B cell (primary cell): ENCODE measurements around the gene LRCH1. TPM values are rescaled to one million over a fixed set of nuclear protein-coding genes. Genes with fewer than 3 reads are reported as not detected.

Experiments
- ATAC-seq: fragments of 200-7000 bp; cut with Tn5 transposase; one replicate; pipeline ENCODE4 v1.10.0; 2021; ENCODE audit warnings: low read depth, mild to moderate bottlenecking, moderate number of reproducible peaks, moderate library complexity
- CTCF ChIA-PET: fragments of 350-600 bp; sonication (Branson Sonifier 250); formaldehyde crosslinking; loops from one replicate; lab custom pipeline; 2021; ENCODE audit warnings: antibody characterized with exemption, inconsistent platforms; lab: Charles Lee
- POLR2A ChIA-PET: fragments of 350-600 bp; sonication (Branson Sonifier 250); formaldehyde crosslinking; loops from one replicate; lab custom pipeline; 2021; ENCODE audit warnings: antibody characterized with exemption; lab: Charles Lee
- DNase-seq: peaks from one replicate; pipeline ENCODE4 v3.0.0; 2013
- H2AFZ ChIP-seq: 2 replicates; pipeline ENCODE4 v1.6.1; 2012; ENCODE audit warnings: mild to moderate bottlenecking, low read depth, low read length; ENCODE audit not compliant: insufficient read depth, poor library complexity, severe bottlenecking
- H3K27ac ChIP-seq, 2 donors: 1 replicate in 1 of 2; 2 replicates in 1 of 2; pipeline ENCODE4 v1.5.1; 2012 to 2013; ENCODE audit warnings: low read length in 2 of 2, mild to moderate bottlenecking in 2 of 2, moderate library complexity in 1 of 2
- H3K27me3 ChIP-seq, 4 experiments: fragments of 200-600 bp in 1 of 4; sonication (generic) in 1 of 4; replicated peaks in 1 of 4; 1 replicate in 2 of 4; 2 replicates in 2 of 4; pipeline versions ENCODE4 v1.6.1 to v1.7.0; 2013 to 2016; ENCODE audit warnings: low read length in 3 of 4, mild to moderate bottlenecking in 2 of 4, mixed read lengths in 1 of 4, moderate library complexity in 1 of 4; ENCODE audit not compliant: insufficient read depth in 4 of 4, control insufficient read depth in 3 of 4; ENCODE audit errors: control extremely low read depth in 1 of 4
- H3K36me3 ChIP-seq, 2 experiments: replicated peaks in 1 of 2; 1 replicate in 1 of 2; 2 replicates in 1 of 2; pipeline versions ENCODE4 v1.6.1 to v1.7.1; 2013; ENCODE audit warnings: low read length in 1 of 2; ENCODE audit not compliant: insufficient read depth in 2 of 2, control insufficient read depth in 1 of 2; ENCODE audit errors: control extremely low read depth in 1 of 2, extremely low read depth in 1 of 2
- H3K4me1 ChIP-seq, 2 donors: fragments of 200-600 bp in 1 of 2; sonication (generic) in 1 of 2; 1 replicate in 1 of 2; 2 replicates in 1 of 2; pipeline versions ENCODE4 v1.5.1 to v1.6.1; 2013 to 2017; ENCODE audit warnings: low read length in 2 of 2; ENCODE audit not compliant: control insufficient read depth in 2 of 2, insufficient read depth in 2 of 2
- H3K4me2 ChIP-seq: replicated peaks from 2 replicates; pipeline ENCODE3; 2012; ENCODE audit warnings: mild to moderate bottlenecking, low read depth, low read length; ENCODE audit not compliant: poor library complexity, severe bottlenecking
- H3K4me3 ChIP-seq, 5 experiments: fragments of 200-600 bp in 1 of 5; sonication (generic) in 1 of 5; 1 replicate in 3 of 5; 2 replicates in 2 of 5; pipeline versions ENCODE4 v1.5.1 to v1.7.0; 2011 to 2016; ENCODE audit warnings: low read length in 4 of 5, mild to moderate bottlenecking in 4 of 5, low read depth in 2 of 5, control low read depth in 1 of 5, moderate library complexity in 1 of 5; ENCODE audit not compliant: insufficient read depth in 1 of 5; ENCODE audit errors: control extremely low read depth in 1 of 5, extremely low read depth in 1 of 5
- H3K79me2 ChIP-seq: fragments of 200-600 bp; sonication (generic); one replicate; pipeline ENCODE4 v1.6.0; 2016; ENCODE audit warnings: low read length; ENCODE audit not compliant: control insufficient read depth, insufficient read depth
- H3K9ac ChIP-seq: fragments of 200-600 bp; sonication (generic); 2 replicates; pipeline ENCODE4 v1.6.1; 2017; ENCODE audit warnings: mild to moderate bottlenecking, low read length, moderate library complexity
- H3K9me3 ChIP-seq, 3 donors: one replicate each; pipeline versions ENCODE4 v1.6.1 to v1.7.1; 2013; ENCODE audit warnings: low read length in 2 of 3; ENCODE audit not compliant: control insufficient read depth in 2 of 3, insufficient read depth in 1 of 3; ENCODE audit errors: control extremely low read depth in 1 of 3
- H4K20me1 ChIP-seq: 2 replicates; pipeline ENCODE4 v1.6.0; 2012; ENCODE audit warnings: mild to moderate bottlenecking, low read length; ENCODE audit not compliant: insufficient read depth, control insufficient read depth, poor library complexity, severe bottlenecking
- H3K27ac Mint-ChIP-seq: one replicate; pipeline ENCODE4 v1.8.0; 2021; ENCODE audit warnings: mixed read lengths
- H3K27me3 Mint-ChIP-seq: one replicate; pipeline ENCODE4 v1.8.0; 2021; ENCODE audit warnings: mixed read lengths
- H3K4me1 Mint-ChIP-seq: one replicate; pipeline ENCODE4 v1.8.0; 2021; ENCODE audit warnings: mixed read lengths
- H3K4me3 Mint-ChIP-seq: one replicate; pipeline ENCODE4 v1.8.0; 2021; ENCODE audit warnings: mixed read lengths
- H3K9me3 Mint-ChIP-seq: one replicate; pipeline ENCODE4 v1.8.0; 2022; ENCODE audit warnings: mixed read lengths; ENCODE audit not compliant: insufficient read depth
- EZH2 ChIP-seq: IDR thresholded peaks from 2 replicates; pipeline ENCODE4 v1.6.1; 2012; ENCODE audit warnings: borderline replicate concordance, low read depth, mild to moderate bottlenecking, moderate library complexity, low read length; ENCODE audit not compliant: insufficient read depth, poor library complexity, severe bottlenecking
- WGBS: methylation state at CpG from one replicate; pipeline ENCODE4 v1.1.5; 2013; ENCODE audit warnings: missing lambda C conversion rate; ENCODE audit not compliant: insufficient coverage; 5-methylcytosine and 5-hydroxymethylcytosine counted together
- intact Hi-C: fragments of 100-400 bp; cut with micrococcal nuclease; formaldehyde crosslinking; loops from one replicate; pipeline ENCODE4 v1.10.0; 2022
- polyA plus RNA-seq: library from polyadenylated mRNA; depleted of rRNA; stranded (reverse); fragments of >200 nt; gene quantifications from 2 replicates; pipeline ENCODE4 v1.2.3, GENCODE V29; 2012
- total RNA-seq, 2 donors: library from RNA; stranded (reverse); fragments of 120-200 nt in 1 of 2; gene quantifications; 1 replicate in 1 of 2; 2 replicates in 1 of 2; pipeline versions ENCODE4 v1.2.3 to v1.2.4, GENCODE V29; 2013 to 2022
- TF ChIP-seq, protein P1 (sequence below): fragments of 200-600 bp; IDR thresholded peaks from one replicate; pipeline ENCODE4 v1.8.0; 2022; ENCODE audit warnings: antibody characterized with exemption, mild to moderate bottlenecking

The LRCH1 gene
- total and polyA plus RNA-seq, 2 donors (not counting 1 experiment from before 2014, with no cell fraction given): 13.0 to 50.3 TPM

DNA sequence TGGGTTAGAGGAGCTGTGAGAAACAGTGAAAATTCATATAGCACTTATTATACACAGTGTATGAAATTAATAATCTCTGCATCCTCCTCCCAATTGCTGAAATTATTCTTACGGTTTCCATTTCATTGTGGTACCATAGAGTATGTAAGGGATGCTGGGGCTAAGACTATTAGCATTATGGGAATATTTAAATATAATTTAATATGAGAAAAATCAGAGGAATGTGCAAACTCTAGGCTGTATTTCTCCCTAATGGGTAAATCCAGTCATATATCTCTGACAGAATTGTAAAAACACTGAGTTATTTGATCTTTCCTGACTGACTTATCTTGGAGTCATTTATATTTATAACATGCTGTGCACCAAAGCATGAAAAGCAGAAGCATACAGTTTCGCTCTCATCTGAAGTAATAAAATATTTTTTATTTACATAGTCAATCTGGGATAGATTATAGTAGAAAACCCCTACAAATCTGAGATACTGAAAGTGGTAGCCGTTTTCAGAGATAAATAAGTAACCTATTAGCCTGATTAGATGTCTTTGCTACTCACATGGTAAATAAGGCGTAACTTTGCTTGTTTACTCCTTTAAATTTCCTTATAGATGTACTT, 34.9 kb downstream of the LRCH1 start:
- POLR2A ChIA-PET: interaction anchor here (0.7 kb wide), 1 partner anchor 82 kb away, joined by 5 read pairs; no protein-coding TSS in a partner anchor
- ATAC-seq (peak; percentile 68), DNase-seq (peak; percentile 59)
- no peak for TF ChIP-seq EZH2
- TF ChIP-seq, protein P1, sequence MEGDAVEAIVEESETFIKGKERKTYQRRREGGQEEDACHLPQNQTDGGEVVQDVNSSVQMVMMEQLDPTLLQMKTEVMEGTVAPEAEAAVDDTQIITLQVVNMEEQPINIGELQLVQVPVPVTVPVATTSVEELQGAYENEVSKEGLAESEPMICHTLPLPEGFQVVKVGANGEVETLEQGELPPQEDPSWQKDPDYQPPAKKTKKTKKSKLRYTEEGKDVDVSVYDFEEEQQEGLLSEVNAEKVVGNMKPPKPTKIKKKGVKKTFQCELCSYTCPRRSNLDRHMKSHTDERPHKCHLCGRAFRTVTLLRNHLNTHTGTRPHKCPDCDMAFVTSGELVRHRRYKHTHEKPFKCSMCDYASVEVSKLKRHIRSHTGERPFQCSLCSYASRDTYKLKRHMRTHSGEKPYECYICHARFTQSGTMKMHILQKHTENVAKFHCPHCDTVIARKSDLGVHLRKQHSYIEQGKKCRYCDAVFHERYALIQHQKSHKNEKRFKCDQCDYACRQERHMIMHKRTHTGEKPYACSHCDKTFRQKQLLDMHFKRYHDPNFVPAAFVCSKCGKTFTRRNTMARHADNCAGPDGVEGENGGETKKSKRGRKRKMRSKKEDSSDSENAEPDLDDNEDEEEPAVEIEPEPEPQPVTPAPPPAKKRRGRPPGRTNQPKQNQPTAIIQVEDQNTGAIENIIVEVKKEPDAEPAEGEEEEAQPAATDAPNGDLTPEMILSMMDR: no peak
- Mint-ChIP-seq H3K9me3 (no peaks in the 10 kb centered on the region), H3K4me1 (peaks cover 90% of the 10 kb centered on the region), H3K27me3 (no peaks in the 10 kb centered on the region), H3K27ac (peak overlapping the region; percentile 80), H3K4me3 (peak overlapping the region; percentile 68)
- intact Hi-C loops: loop anchor here (1.0 to 5.0 kb wide), 3 partner anchors 8 to 34 kb away; no protein-coding TSS in a partner anchor
- no CpG with 5 or more reads among the region's 4 CpGs for WGBS
- peaks cover 81 to 87% of the 10 kb centered on the region in 2 donors for H3K4me1 ChIP-seq
- H3K4me2 ChIP-seq: peak overlapping the region; percentile 75
- no peaks in the 10 kb centered on the region for H3K27me3 ChIP-seq
- CTCF ChIA-PET: interaction anchor here (1.7 to 2.5 kb wide), 2 partner anchors 10 to 36 kb away, joined by 11 read pairs; no protein-coding TSS in a partner anchor
- no peak overlapping the region for H2AFZ ChIP-seq
- H3K9ac ChIP-seq: peak overlapping the region; percentile 50
- peak overlapping the region; percentile 49 to 78 for H3K27ac ChIP-seq
- H4K20me1 ChIP-seq: peaks cover 6% of the 10 kb centered on the region
- H3K9me3 ChIP-seq: no peaks in the 10 kb centered on the region
- H3K79me2 ChIP-seq: peaks cover 100% of the 10 kb centered on the region
- peak overlapping the region; percentile 18 to 55 (median 30) for H3K4me3 ChIP-seq
- H3K36me3 ChIP-seq: no peaks in the 10 kb centered on the region

GRCh38 chr13:46592385-46592784, 39.4 kb downstream of the LRCH1 start:
- Histone ChIP-seq H3K9me3 (no peaks in the 10 kb centered on the region), H3K27ac (peak overlapping the region in 1 of 2 donors; percentile 3), H3K4me3 (no peak overlapping the region), H4K20me1 (peaks cover 6% of the 10 kb centered on the region), H3K27me3 (no peaks in the 10 kb centered on the region), H3K36me3 (no peaks in the 10 kb centered on the region), H3K4me1 (peaks cover 95 to 98% of the 10 kb centered on the region in 2 donors), H3K79me2 (peaks cover 95% of the 10 kb centered on the region), H2AFZ (no peak overlapping the region), H3K4me2 (peak overlapping the region; percentile 72), H3K9ac (no peak overlapping the region)
- ATAC-seq (no peak), DNase-seq (no peak)
- POLR2A ChIA-PET: interaction anchor here (0.6 to 2.1 kb wide), 5 partner anchors 9 to 263 kb away, joined by 3 to 8 read pairs (median 3); no protein-coding TSS in a partner anchor
- peak overlapping the region; percentile 35 for H3K4me3 Mint-ChIP-seq
- intact Hi-C loops: loop anchor here (10.0 kb wide), 1 partner anchor 418 kb away; no protein-coding TSS in a partner anchor
- H3K27me3 Mint-ChIP-seq: no peaks in the 10 kb centered on the region
- no peak for TF ChIP-seq EZH2
- TF ChIP-seq, protein P1: no peak
- peak overlapping the region; percentile 44 for H3K27ac Mint-ChIP-seq
- CTCF ChIA-PET: interaction anchor here (0.6 to 5.8 kb wide), 3 partner anchors 40 to 55 kb away, joined by 4 to 32 read pairs (median 15); partner anchors contain the start of gene LRCH1
- H3K4me1 Mint-ChIP-seq: peaks cover 90% of the 10 kb centered on the region
- no peaks in the 10 kb centered on the region for H3K9me3 Mint-ChIP-seq
